SW 1271 (cell line): Measurements from ENCODE around the gene GRIK2.

Experiments
- DNase-seq, 2 experiments: peaks; one replicate each; lab custom pipeline; 2025; lab: John Stamatoyannopoulos, UW

The GRIK2 gene

DNA sequence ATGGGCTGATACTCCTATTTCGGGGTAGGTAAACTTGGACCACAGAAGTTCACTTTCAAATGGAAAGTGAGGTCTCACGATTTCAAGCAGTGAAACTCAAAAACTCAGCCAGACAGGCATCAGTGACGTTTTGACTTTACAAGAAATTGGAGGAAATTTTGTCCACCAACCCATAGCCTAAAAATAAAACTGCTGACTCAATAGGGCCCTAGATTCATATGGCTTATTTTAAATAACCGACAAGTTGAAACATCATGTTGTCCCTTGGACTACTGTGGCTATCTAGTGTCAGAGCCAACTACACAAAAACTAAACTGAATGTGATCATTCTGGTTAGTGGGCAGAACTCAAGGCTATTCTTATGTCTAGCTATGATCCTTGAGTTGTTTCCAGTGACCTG, 486.3 kb downstream of the GRIK2 start:
- no peak for DNase-seq

DNA sequence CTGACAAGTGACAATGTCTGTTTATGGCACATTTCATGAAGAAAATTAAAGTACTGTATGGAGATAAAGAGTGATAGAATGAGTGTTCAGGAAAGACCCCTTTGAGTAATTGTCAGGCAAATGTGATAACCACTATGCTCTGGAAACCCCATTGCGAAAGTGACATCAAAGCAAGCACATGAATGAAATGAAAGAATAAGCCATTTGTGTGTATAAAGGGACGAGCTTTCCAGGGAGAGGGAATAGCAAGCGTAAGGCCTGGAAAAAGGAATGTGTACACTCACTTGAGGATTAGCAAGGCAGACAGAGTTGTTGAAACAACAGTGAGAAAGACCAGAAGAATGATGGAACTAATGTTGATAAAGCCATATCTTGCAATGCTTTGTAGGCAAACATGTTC, 490.0 kb downstream of the GRIK2 start:
- DNase-seq, result no peak

DNA sequence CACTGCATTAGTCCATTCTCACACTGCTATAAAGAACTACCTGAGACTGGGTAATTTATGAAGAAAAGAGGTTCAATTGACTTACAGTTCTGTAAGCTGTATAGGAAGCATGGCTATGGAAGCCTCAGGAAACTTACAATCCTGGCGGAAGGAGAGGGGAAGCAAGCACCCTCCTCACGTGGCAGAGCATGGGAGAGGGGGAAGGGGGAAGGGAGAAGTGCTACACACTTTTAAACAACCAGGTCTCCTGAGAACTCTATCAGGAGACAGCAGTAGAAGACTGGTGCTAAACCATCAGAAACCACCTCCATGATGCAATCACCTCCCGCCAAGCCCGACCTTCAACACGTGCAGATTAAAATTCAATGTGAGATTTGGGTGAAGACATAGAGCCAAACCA, 494.0 kb downstream of the GRIK2 start:
- DNase-seq, result no peak

DNA sequence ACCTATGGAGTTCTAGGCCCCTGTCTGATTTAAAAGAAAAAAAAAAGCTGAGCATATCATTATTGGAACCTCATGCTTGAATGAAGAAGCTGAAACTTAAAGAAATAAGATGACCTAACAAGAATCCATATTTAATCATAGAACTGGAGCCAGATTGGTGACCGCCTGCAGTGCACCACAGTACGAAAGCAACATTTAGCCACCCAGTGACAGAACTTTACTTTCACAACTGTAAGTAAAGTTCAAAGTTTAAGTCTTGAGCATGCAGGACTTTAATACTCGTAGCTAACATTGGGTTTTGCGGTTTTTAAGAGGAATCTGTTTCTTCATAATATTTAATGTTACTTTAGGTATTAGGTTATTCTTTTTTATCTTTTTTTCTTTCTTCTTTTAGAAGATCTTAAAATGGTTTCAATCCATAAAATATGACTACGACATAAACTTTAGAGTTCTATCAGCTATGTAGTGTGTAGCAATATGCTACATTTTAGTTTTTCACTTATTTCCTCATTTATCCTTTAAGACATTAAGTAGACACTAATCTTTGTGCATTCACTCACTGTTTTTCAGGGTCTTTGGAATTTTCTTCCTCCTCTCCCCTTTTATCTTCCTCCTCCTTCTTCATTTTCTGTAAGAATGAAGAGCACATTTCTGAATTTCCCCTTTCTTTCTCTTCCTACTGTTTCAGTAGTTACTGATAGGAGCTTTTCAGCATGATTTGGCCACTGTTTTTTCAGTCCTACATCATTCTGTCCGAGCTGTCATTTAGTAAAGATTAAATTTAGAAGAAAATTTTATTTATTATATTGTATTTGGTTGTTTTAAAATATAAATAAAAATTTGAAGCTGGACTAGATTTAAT, 514.1 kb downstream of the GRIK2 start:
- DNase-seq, result no peak

DNA sequence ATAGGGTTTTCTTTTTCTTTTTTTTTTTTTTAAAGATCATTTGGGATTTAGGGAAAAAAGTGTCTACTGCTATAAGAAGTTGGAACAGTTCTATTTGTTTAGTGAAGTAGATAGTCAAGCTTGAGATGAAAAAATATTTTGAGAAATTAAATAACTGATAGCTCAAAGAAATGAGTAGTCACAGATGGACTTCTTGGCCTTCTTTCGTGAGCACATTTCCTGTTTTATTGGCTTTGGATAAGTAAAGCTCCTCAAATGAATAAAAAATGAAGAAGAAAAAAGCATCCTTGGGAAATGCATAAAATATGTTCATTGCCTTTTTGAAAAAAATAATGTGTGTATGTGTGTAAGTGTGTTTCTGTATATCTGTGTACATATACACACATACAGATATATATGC, 515.9 kb downstream of the GRIK2 start:
- no peak for DNase-seq

DNA sequence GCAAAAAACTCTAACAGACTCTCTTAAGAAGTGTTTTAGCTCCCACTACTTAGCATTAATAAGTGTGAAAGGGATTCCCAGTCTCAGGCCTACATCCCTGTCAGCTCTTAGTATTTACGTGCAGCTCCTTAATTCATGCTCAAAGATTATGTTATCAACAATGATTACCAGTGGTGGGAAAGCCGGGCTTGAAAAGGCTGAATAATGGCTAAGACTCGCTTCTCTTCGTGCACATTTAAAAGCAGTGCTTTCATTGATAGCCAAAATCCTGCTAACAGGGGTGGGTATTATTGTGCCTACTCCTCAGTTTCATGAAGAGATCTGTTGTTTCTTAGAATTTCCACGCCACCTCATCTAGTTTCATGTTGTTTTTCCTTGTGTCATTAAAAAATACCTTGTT, 518.8 kb downstream of the GRIK2 start:
- DNase-seq, result no peak

DNA sequence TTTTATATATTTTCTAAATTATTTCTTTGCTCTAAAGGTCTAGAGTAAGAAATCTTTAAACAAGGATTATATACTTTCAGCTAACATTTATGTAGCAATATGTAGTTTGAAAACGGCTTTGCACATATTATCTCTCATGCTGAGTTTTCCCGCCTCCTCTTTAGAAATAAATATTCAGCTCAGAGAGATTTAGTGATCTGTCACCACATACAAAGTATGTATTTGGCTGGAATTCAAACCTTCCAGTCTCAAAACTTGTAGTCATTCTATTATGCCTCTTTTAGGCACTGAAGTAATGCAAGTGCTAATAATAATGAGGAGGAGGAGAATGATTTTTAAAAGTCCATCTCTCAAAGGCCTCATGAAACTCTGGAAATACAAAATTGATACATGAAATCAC, 525.0 kb downstream of the GRIK2 start:
- DNase-seq, result no peak

DNA sequence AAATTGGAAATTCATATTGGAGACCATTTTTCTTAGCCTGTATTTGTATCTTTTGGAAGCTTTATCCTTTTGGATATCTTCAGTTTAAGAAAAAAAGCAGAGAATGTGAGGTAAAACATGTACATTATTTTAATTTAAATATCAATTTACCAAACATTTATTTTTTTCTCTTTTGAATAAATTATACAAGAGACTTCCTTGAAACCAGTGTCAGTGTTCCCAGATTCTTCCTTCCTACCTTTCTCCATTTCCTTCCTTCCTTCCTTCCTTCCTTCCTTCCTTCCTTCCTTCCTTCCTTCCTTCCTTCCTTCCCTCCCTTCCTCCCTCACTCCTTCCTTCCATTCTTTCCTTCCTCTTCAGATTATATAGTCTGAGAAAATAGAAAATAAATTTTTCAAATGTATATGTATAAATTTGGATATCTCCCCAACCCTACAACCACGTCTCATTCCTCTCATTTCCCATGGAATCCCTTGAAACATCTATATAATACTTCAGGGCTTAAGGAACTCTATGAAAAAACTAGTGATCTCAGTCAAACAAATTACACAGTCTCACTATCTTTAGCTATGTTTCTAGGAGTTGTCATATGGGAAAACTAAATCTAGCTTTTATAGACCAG, 528.4 kb downstream of the GRIK2 start:
- DNase-seq, result no peak

DNA sequence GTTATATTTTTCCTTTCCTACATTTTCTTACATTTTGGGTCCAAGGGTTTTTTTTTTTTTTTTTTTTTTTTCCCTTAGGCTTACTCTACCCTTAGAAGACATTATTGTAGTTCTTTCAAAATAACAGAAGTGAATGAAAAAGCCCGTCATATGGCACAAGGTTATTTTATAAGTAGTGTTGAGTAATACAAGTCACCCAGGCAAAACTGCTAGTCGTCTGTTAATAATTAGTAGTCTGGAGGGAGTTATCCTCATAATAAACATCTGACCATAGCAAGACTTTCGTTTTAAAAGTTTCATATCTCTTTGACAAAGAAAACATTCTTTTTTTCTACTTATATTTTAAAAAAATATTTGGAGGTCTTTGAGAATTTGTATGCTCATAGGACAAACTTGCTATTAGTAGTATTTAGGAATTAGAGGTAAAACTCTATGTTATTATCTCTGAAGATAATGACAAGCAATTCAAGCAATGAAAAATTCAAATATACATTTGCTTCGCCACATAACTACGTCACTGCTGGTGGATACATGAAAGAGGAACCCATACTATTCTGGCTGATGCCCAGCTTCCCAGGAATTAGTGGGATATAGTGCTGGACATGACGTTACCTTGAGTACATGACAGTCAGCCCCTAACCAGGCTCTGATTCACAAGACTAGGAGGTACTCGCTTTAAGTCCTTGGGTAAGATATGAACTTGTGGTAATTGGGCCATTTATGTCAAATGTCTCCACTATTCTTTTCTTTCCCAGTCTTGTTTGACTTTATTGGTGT, 532.8 kb downstream of the GRIK2 start:
- DNase-seq, result no peak

DNA sequence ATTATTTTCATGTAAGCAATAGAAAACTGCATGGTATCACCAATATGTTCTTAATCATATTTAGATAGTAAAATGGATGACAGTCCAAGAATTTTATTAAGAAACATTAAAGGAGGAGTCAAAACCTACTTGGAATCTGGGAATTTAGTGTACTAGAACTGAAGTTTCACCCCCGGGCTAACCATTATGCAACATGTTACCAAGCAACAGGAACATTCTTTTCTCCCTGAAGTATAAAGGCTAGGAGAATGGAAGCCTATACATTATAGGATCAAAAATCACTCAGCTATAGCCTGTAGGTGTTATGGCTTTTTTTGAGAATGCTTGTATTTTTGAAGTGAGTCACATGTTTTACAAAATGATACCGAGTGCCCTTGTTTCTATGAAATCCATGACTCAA, 538.3 kb downstream of the GRIK2 start:
- DNase-seq, result no peak

DNA sequence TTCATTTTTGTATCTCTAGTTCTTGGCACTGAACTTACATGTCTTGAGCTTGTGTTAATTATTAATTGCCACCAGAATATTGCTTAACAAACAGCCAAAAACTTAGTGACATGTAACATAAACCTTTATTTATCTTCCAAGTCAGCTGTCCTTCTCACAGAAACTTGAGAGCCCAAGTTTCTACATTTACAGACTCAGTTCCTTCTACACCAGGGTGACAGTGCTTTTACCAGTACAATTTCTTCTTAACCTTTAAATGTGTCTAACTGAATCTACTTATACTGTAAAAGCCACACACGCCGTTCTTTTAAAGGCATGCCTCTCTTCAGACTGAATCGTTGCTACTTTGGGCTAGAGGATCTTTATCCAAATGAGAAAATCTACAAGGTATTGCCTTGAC, 539.2 kb downstream of the GRIK2 start:
- DNase-seq, result no peak

DNA sequence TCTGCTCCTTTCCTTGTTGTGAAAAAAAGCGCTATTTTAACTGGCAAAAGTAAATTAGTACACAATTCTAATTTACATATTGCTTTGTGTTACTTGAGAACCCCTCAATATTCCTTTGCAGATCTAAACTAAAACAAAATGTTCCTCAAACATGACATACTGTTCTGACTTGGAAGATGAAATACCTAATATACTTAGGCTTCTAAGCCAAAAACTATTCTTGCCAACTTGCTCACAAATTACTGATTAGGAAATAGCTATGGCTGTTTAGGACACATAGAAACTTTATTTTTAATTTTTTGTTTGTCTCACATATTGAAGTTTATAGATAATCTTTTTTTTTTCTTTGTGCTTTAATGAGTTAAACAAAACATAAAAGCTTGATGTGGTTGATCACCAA, 542.2 kb downstream of the GRIK2 start:
- DNase-seq, result no peak

DNA sequence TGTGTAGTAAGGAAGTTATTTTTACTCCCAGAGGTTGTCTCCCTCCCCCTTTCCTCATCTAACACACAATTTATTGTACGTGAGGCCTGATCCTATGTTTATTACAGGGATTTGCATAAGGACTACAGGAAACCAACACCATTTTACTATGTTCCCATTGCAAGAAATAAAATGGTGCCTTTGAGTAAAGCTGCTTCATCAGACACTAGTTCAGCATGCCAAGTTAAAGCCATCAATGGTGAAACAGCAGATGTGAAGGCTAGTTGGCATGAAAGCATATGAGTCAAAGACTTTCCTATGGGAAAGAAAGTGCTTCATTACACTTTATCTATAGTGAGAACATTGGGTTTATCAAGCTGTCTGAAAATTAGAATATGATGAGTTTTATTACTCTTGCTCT, 543.0 kb downstream of the GRIK2 start:
- DNase-seq, result no peak

DNA sequence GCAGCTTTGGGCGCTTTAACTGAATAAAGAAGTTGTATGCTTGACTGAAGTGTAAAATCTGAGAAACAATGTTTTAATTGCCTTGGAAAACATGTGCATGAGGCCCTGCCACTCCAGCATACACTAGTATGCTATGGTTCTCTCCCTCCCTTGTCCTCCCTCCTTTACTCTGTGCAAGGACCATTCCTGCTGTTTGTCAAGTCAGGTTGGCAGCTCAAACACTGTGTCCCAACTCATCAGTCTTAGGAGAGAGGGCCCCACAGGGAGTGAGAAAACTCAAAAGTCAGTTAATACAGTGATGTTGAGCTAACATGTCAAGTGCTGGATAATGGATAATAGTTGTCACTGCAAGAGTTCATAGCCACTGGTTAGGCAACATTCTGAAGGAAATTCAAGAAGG, 543.6 kb downstream of the GRIK2 start:
- DNase-seq, result no peak

DNA sequence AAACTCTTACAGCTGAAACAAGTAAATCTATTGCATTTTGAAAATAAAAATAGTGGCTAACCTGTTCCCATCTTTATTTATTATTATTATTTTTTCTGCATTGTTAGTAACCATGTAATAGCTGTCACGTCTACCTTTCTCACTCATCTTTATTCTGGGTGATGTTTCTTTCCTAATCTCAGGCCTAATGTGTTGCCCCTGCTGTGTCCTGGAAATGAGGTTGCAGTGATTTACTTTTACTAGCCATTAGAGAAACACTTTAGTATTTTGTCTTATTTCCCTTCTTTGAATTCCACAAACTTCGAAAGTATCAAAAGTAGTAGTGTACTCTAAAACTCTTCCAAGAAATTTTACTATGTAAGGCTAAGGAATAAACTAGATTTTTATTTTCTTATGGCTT, 546.9 kb downstream of the GRIK2 start:
- no peak for DNase-seq

DNA sequence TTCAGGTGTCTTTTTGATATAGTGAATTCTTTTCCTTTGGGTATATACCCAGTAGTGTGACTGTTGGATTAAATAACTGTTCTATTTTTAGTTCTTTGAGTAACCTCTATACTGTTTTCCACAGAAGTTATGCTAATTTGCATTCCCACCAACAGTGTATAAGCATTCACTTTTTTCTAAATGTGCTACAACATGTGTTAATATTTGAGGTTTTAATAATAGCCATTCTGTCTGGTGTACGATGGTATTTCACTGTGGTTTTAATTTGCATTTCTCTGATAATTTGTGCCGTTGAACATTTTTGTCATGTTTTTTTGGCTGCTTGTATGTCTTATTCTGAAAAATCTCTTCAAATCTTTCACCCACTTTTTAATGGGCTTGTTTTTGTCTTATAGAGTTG, 563.5 kb downstream of the GRIK2 start:
- no peak for DNase-seq

DNA sequence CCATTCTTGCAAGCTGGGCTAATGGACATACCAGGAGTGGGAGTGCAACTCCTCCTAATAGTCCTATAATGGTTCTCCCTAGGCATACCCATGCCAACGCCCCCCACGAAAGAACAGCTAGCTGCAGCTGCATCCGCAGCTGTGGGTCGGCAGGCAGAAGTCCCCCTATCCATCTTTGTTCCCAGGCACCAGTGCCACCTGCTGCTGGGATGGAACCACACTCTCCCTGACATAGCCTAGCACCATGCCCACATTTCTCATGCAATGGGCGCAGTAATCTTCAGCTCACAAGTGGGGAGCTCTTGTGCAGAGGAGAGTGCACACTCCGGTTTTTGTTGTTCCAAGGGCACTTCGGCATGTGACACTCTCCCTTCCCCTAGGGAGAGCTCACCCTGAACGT, 567.8 kb downstream of the GRIK2 start:
- no peak for DNase-seq

DNA sequence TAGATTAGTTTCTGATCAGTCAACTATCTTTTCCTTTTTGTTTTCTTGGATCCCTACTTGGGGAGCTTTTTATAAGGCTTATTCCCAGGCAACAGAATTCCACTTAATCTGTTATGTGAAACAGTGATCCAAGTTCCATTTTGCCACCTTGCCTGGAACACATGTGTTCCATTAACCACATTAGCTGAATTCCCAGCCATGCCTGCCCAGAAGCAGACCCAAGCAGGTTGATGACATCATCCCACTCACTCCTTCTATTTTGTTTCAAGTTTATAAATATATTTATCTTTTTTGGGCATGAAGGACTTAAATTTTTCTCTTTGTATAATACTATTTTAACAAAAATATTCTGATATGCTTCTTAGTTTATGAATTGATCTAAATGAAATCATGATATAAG, 587.4 kb downstream of the GRIK2 start:
- no peak for DNase-seq

DNA sequence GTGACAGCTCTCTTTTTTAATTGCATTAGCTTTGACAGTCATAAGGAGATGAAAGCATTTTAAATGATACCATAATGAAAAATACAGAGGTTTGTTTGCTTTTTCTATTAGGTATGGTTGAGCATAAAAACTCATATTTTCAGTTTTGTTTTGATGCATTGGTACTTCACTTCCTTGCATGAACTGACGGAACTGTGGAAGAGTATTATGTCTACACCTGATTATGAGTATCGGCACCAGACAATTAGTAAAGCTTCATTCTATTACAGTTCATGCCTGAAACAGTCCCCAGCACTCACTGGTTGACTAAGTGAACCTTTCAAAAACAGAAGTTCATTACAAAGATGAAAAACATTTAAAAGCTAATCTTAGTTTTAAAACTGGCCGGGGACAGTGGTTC, 593.0 kb downstream of the GRIK2 start:
- DNase-seq, result no peak

DNA sequence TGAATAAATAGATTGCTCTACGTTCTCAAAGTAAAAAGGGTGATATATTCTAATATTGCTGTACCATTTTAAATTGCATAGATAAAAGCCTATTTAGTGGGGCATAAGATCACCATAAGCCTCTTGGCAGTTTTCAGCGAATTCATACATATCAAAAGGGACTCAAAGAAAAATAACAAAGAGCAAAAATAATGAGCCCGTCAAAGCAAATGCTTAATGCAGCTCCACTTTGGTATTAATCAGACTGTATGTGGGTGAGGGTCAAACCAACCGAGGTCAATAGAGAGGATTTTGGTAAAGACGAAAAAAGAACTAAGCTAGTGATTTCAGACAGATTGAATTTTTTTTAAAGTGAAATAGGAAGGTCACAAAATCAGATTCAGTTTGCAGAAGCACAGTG, 598.8 kb downstream of the GRIK2 start:
- no peak for DNase-seq

DNA sequence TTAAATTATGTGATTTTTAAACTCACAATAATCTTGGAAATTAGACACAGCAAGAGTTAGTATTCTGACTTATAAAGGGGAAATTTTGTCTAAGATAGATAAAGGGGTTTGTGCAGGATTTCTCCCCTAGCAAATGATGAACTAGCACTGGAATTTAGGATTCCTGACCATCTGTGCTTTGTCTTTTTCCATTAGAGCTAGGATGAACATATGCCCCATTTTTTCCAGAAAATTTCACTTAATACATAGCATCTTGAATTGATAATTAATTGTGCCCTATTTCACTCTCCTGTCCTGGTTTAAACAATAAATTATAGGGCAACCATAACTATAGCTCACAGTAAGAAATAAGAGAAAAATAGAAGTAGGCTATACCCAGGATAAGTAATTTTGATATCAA, 601.0 kb downstream of the GRIK2 start:
- no peak for DNase-seq

DNA sequence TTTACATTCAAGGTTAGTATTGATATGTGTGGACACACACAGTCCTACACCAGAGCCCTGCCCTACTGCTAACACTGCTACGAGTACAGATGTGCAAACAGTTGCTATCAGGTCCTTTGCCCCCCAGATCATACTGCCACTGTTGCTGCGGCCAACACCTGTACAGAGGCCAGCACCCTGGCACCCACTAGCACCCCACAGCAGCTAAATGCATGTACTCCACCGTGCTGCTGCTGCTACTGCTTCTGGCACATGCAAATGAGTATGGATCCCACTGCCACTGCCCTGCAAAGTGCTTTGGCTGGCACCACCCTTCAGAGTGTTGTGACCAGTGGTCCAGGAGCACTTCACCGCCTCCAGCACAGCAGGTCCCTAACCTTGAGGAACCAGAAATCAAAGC, 621.9 kb downstream of the GRIK2 start:
- DNase-seq, result no peak

DNA sequence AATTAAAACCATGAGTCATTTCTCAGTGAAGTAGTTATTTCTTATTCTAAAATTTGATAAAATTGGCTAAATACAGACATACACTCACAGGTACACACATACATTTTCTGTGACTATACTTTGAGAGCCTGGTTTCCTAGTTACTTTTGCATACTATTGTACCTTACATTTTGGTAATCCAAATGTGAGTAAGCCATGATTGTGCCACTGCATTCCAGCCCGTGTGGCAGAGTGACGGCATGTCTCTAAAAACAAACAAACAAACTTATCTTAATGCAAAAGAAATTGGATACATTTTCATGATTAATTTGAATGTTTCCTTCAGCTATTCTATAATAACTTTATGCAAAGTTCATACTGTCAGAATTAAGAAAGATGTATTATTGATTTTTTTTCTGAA, 628.8 kb downstream of the GRIK2 start:
- no peak for DNase-seq
